BE2C (cell line): ENCODE data around the gene PIEZO1.

ENCODE experiments used
- DNase-seq: peaks from one replicate; pipeline ENCODE4 v3.0.0-alpha.2; 2020
- H3K27me3 ChIP-seq: fragments of 250-450 bp; sonication (Bioruptor Pico); 2 replicates; pipeline ENCODE4 v1.5.1; 2020; ENCODE audit warnings: mild to moderate bottlenecking
- H3K36me3 ChIP-seq: fragments of 250-450 bp; sonication (Bioruptor Pico); 2 replicates; pipeline ENCODE4 v1.5.1; 2020; ENCODE audit warnings: mild to moderate bottlenecking
- H3K4me1 ChIP-seq: fragments of 250-450 bp; sonication (Bioruptor Pico); 2 replicates; pipeline ENCODE4 v1.5.1; 2020
- H3K4me3 ChIP-seq: 2 replicates; pipeline ENCODE4 v1.5.1; 2011; ENCODE audit warnings: low read depth, low read length
- H3K9me3 ChIP-seq: fragments of 250-450 bp; sonication (Bioruptor Pico); 2 replicates; pipeline ENCODE4 v1.5.1; 2020
- TF ChIP-seq, protein P1 (sequence below): IDR thresholded peaks from 2 replicates; pipeline ENCODE4 v1.5.1; 2012; ENCODE audit warnings: mild to moderate bottlenecking, low read depth, low read length

The PIEZO1 gene

DNA sequence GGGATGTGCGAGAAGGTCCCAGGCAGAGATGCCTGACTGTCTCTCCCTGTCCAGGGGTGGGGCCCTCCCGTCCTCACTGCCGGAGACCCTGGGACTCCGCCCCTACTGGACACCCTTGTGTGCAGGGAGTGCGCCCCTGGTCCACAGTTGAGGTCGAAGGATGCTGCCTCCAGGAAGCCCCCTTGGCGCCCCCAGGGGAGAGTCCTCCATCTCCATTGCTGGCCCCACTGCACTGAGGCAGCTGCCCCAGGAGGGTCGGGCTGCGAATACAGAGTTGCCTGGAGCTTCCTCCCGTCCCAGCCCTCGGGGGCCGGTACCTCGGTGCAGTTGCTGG is 52.1 kb downstream of the PIEZO1 start:
- Histone ChIP-seq H3K4me1 (peaks cover 13% of the 10 kb centered on the region), H3K9me3 (no peaks in the 10 kb centered on the region), H3K27me3 (peaks cover 41% of the 10 kb centered on the region), H3K36me3 (no peaks in the 10 kb centered on the region), H3K4me3 (no peak overlapping the region)
- DNase-seq = no peak
- TF ChIP-seq, protein P1, sequence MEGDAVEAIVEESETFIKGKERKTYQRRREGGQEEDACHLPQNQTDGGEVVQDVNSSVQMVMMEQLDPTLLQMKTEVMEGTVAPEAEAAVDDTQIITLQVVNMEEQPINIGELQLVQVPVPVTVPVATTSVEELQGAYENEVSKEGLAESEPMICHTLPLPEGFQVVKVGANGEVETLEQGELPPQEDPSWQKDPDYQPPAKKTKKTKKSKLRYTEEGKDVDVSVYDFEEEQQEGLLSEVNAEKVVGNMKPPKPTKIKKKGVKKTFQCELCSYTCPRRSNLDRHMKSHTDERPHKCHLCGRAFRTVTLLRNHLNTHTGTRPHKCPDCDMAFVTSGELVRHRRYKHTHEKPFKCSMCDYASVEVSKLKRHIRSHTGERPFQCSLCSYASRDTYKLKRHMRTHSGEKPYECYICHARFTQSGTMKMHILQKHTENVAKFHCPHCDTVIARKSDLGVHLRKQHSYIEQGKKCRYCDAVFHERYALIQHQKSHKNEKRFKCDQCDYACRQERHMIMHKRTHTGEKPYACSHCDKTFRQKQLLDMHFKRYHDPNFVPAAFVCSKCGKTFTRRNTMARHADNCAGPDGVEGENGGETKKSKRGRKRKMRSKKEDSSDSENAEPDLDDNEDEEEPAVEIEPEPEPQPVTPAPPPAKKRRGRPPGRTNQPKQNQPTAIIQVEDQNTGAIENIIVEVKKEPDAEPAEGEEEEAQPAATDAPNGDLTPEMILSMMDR = no peak

DNA sequence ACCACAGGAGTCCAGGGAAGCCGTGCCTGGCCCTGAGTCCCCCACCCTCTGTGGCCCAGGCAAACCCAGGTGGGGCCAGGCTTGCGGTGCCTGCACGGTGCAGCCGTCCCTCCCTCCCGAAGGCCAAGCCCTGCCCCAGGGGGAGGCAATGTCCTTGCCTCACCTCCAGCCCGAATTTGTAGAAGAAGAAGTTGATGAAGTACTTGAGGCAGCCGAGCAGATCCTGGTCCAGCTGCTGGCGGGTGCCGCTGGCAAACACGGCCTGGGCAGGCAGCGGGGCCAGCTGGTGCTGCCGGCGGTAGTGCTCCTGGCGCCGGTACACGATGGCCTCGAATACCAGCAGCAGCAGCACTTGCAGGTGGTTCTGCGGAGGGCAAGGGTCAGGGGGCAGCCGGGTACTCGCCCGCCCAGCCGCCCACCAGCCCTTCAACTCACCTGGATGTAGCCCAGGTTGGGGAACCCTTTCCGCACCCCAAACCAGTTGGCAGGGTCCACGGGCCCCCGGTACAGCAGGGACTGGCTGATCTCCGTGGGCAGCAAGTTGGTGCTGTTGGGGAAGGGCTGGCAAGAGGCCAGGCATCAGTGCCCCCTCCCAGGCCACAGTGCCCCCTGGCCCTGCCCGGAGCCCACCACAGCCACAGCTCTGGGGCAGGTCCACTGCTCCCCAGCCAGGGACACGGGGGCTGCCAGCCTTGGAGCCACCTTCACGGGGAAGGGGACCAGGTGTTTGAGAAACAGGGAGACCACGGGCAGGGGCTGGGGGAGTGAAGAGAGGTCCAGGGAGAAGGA is 52.7 kb downstream of the PIEZO1 start:
- Histone ChIP-seq H3K36me3 (no peaks in the 10 kb centered on the region), H3K4me3 (no peak overlapping the region), H3K27me3 (peaks cover 41% of the 10 kb centered on the region), H3K4me1 (peaks cover 14% of the 10 kb centered on the region), H3K9me3 (peaks cover 3% of the 10 kb centered on the region; the same call in 1 of the 2 replicates)
- TF ChIP-seq, protein P1 = no peak
- DNase-seq = no peak

DNA sequence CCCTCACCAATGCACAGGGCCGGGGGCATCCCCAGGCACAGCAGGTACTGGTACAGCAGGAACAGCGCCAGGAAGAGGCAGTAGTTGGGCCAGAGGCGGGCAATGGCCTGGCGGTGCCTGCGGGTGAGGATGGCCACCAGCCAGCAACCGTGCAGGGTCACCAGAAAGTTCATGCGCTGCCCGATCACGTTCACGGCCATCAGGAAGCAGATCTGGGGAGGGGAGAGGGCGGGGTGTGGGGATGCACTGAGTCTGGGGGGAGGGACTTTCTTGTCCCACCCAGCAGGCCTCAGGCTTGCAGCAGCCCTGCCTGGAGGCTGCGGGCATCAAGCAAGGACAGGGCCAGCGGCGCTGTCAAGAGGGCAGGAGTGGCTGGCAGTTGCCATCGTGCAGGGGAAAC is 53.3 kb downstream of the PIEZO1 start:
- DNase-seq = no peak
- peaks cover 3% of the 10 kb centered on the region; the same call in 1 of the 2 replicates for H3K9me3 ChIP-seq
- peak overlapping the region; percentile 44 for H3K4me3 ChIP-seq
- peaks cover 4% of the 10 kb centered on the region; the same call in 1 of the 2 replicates for H3K36me3 ChIP-seq
- TF ChIP-seq, protein P1 = no peak
- peaks cover 17% of the 10 kb centered on the region for H3K4me1 ChIP-seq
- H3K27me3 ChIP-seq = peaks cover 37% of the 10 kb centered on the region

DNA sequence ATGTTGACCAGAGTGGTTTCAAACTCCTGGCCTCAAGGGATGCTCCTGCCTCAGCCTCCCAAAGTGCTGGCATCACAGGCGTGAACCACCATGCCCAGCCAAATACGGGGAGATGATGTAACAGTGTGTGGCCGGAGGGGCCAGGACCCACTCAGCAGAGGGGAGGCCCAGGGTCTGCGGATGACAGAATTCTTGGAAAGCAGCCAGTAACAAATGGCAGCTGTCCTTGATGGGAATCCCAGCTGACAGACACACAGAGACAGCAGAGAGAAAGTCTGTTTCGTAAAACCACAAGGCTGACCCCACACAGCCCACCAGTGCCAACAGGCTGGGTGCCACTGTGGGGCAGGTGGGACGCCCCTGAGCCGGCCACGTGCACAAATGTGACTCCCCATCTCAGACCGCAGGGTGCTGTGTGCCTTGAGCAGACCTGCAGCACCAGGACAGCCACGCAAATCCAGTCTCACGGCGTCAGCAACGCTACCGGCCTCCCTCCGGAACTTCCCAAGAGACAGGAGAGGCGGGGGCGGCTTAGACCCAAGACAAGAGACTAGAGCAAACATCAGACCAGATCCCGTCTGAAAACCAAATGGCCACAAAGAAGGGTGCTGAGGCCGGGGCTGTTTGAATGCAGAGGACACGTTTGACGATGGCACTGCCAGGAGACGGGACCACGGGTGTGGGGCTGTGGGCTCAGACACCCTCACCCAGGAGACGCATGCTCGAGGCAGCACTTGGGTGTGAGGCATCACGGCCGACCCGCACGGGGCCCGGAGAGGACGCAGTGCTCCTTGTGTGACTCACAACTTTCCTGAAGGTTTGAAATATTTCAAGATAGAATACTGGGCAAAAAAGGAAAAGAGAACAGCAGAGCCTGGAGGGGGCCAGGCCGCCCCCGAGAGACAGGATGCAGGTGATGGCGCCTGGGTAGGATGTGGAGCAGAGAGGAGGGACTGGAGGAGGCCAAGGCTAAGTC is 54.1 kb downstream of the PIEZO1 start:
- peaks cover 33% of the 10 kb centered on the region for H3K27me3 ChIP-seq
- peak; percentile 78 for DNase-seq
- peak overlapping the region; percentile 44 for H3K4me3 ChIP-seq
- peaks cover 21% of the 10 kb centered on the region for H3K4me1 ChIP-seq
- H3K36me3 ChIP-seq = peaks cover 4% of the 10 kb centered on the region; the same call in 1 of the 2 replicates
- H3K9me3 ChIP-seq = peaks cover 3% of the 10 kb centered on the region; the same call in 1 of the 2 replicates
- TF ChIP-seq, protein P1 = no peak

DNA sequence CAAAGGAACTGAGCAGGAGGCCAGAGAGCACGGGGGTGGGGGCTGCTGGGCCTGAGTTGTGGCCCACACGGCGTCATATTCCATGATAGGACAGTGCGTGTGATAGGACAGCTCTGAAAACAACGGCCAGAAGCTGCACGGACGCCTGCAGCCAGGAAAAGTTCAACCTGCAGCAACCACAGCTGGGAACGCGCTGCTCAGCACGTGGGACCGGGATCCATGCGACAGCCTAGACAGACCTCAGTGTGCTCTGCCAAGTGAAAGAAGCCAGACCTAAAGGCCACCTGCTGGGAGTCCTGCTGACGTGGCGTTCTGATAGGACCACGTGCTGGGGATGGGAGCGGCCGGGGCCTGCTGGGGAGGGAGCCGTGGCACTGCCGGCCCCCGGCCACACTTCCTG is 57.1 kb downstream of the PIEZO1 start:
- H3K9me3 ChIP-seq = peaks cover 3% of the 10 kb centered on the region; the same call in 1 of the 2 replicates

More for the DNA sequence above, 57.1 kb downstream of the PIEZO1 start:
- peak; percentile 87 for DNase-seq
- no peak overlapping the region for H3K4me3 ChIP-seq
- H3K4me1 ChIP-seq = peaks cover 32% of the 10 kb centered on the region
- H3K27me3 ChIP-seq = peaks cover 4% of the 10 kb centered on the region
- TF ChIP-seq, protein P1 = no peak
- peaks cover 4% of the 10 kb centered on the region; the same call in 1 of the 2 replicates for H3K36me3 ChIP-seq
